ENCODE data around the gene WIPF1.
A peak's percentile ranks its signal among the peaks of the same experiment; 100 is the strongest.
"Not testable (repeated sequence)": the region's sequence is repeated elsewhere in the genome, so short reads cannot be mapped to it uniquely, and the experiment has no call there.

Gene WIPF1

GRCh38 chr2:174553811-174554493 is 43.7 kb downstream of the WIPF1 start:
- TF ChIP-seq CTCF (IDR thresholded peaks at IDR 0.05; ENCODE audit: low read depth, low read length, missing control alignments): no peak
- DNase-seq (ENCODE audit: extremely low read depth, low read depth): no peak
- H3K4me3 ChIP-seq (replicated peaks; ENCODE audit: low read depth, low read length): no peak overlapping the region

GRCh38 chr2:174552880-174553279 is 44.7 kb downstream of the WIPF1 start:
- DNase-seq (ENCODE audit: extremely low read depth, low read depth): no peak
- TF ChIP-seq CTCF (IDR thresholded peaks at IDR 0.05; ENCODE audit: low read depth, low read length, missing control alignments): no peak
- H3K4me3 ChIP-seq (replicated peaks; ENCODE audit: low read depth, low read length): no peak overlapping the region

- DNase-seq (ENCODE audit: extremely low read depth, low read depth): no peak
- H3K4me3 ChIP-seq (replicated peaks; ENCODE audit: low read depth, low read length): no peak overlapping the region
- TF ChIP-seq CTCF (IDR thresholded peaks at IDR 0.05; ENCODE audit: low read depth, low read length, missing control alignments): no peak
Measured at GRCh38 chr2:174551697-174552096, 45.9 kb downstream of the WIPF1 start.

GRCh38 chr2:174548646-174549045 is 49.0 kb downstream of the WIPF1 start:
- H3K4me3 ChIP-seq (replicated peaks; ENCODE audit: low read depth, low read length); DNase-seq (ENCODE audit: extremely low read depth, low read depth): not testable (repeated sequence)

- not testable (repeated sequence) for DNase-seq (ENCODE audit: extremely low read depth, low read depth); H3K4me3 ChIP-seq (replicated peaks; ENCODE audit: low read depth, low read length)
Measured at GRCh38 chr2:174548021-174548420, 49.6 kb downstream of the WIPF1 start.

GRCh38 chr2:174546519-174547506 is 50.8 kb downstream of the WIPF1 start:
- DNase-seq (ENCODE audit: extremely low read depth, low read depth): no peak
- no peak overlapping the region for H3K4me3 ChIP-seq (replicated peaks; ENCODE audit: low read depth, low read length)

GRCh38 chr2:174545240-174545639 is 52.4 kb downstream of the WIPF1 start:
- no peak for TF ChIP-seq CTCF (IDR thresholded peaks at IDR 0.05; ENCODE audit: low read depth, low read length, missing control alignments)
- no peak overlapping the region for H3K4me3 ChIP-seq (replicated peaks; ENCODE audit: low read depth, low read length)
- no peak for DNase-seq (ENCODE audit: extremely low read depth, low read depth)

More at GRCh38 chr2:174546519-174547506, 50.8 kb downstream of the WIPF1 start:
- TF ChIP-seq CTCF (IDR thresholded peaks at IDR 0.05; ENCODE audit: low read depth, low read length, missing control alignments): peak; percentile 47
